ENCODE data around the gene HERC5.

The HERC5 gene

DNA sequence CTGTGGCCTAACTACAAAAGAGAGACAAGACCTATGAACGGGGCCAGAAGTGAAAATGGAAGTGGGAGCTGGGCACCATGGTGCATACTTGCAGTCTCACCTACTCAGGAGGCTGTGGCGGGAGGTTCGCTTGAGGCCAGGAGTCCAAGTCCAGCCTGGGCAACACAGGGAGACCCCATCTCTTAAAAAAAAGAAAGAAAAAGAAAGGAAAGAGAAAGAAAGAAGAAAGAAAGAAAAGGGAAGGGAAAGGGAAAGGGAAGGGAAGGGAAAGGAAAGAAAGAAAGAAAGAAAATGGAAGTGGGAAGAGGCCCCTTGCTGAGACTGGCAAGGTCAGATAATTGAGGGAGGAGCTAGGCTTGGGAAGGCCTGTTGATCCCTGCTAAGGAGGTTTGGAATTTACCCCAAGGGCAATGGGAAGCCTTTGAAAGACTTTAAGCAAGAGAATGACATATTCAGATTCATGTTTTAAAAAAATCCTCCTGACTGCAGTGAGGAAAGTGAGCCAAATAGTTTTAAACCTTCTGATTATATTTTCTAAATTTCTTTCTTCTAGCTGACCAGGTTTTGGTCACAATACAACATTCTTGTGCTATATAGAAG lies 17.7 kb upstream of the HERC5 start:
- TF ChIP-seq, protein P1, sequence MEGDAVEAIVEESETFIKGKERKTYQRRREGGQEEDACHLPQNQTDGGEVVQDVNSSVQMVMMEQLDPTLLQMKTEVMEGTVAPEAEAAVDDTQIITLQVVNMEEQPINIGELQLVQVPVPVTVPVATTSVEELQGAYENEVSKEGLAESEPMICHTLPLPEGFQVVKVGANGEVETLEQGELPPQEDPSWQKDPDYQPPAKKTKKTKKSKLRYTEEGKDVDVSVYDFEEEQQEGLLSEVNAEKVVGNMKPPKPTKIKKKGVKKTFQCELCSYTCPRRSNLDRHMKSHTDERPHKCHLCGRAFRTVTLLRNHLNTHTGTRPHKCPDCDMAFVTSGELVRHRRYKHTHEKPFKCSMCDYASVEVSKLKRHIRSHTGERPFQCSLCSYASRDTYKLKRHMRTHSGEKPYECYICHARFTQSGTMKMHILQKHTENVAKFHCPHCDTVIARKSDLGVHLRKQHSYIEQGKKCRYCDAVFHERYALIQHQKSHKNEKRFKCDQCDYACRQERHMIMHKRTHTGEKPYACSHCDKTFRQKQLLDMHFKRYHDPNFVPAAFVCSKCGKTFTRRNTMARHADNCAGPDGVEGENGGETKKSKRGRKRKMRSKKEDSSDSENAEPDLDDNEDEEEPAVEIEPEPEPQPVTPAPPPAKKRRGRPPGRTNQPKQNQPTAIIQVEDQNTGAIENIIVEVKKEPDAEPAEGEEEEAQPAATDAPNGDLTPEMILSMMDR (IDR thresholded peaks at IDR 0.05; ENCODE audit: insufficient read depth, low read depth, low read length, missing control alignments) = no peak
- H3K4me3 ChIP-seq (ENCODE audit: low read length) = no peak overlapping the region
- peak; percentile 92 for DNase-seq (ENCODE audit: low read depth)

DNA sequence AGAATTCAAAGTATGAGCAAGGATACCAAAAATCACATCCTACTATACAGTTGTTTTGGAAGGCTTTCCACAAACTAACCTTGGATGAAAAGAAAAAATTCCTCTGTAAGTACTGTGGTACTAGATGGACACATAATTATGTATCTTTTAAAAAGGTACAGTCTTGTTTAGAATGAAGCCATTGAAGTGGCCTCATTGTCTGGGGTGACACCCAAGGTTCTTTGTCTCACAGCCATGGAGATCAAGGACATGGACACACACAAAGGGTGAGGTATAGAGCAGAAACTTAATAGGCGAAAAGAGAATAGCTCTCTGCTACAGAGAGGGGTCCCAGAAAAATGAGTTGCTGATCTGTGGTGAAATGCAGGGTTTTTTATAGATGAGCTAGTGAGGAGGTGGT lies 16.8 kb upstream of the HERC5 start:
- no peak for DNase-seq (ENCODE audit: low read depth)
- H3K4me3 ChIP-seq (ENCODE audit: low read length) = no peak overlapping the region
- TF ChIP-seq, protein P1 (IDR thresholded peaks at IDR 0.05; ENCODE audit: insufficient read depth, low read depth, low read length, missing control alignments) = no peak

DNA sequence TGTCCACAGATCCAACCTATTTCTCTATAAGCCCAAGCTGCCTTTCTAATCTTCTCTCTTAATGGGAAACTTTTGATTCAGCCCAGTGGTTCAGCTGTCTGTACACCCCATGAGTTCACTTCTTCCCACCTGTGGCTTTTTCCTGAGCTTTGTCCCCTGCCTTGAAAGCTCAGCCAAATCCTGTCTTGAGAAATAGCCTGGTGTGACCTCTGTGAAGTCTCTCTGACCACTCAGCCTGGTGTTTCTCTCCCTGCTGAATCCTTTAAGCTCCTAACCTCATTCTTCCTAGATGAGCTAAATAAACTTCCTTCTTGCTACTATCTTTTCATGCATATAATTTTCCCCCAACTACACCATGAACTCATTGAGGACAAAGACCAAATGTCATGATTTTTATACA lies 15.2 kb upstream of the HERC5 start:
- DNase-seq (ENCODE audit: low read depth) = no peak
- no peak overlapping the region for H3K4me3 ChIP-seq (ENCODE audit: low read length)
- TF ChIP-seq, protein P1 (IDR thresholded peaks at IDR 0.05; ENCODE audit: insufficient read depth, low read depth, low read length, missing control alignments) = no peak

DNA sequence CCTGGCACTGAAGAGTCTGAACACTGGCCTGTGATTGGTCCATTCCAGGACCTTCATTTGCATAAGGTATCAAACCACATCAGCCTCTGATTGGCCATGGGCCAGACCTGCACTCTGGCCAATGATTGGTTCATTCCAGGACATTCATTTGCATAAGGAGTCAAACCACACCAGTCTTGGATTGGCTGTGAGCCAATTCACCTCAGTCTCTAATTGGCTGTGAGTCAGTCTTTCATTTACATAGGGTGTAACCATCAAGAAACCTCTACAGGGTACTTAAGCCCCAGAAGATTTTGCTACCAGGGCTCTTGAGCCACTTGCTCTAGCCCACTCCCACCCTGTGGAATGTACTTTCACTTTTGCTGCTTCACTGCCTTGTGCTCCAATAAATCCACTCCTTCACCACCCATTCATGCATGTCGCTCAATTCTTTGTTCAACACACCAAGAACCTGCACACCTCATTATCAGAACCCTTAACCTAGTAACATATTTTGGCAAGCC lies 14.2 kb upstream of the HERC5 start:
- DNase-seq (ENCODE audit: low read depth) = peak; percentile 8
- H3K4me3 ChIP-seq (ENCODE audit: low read length) = no peak overlapping the region
- TF ChIP-seq, protein P1 (IDR thresholded peaks at IDR 0.05; ENCODE audit: insufficient read depth, low read depth, low read length, missing control alignments) = no peak

DNA sequence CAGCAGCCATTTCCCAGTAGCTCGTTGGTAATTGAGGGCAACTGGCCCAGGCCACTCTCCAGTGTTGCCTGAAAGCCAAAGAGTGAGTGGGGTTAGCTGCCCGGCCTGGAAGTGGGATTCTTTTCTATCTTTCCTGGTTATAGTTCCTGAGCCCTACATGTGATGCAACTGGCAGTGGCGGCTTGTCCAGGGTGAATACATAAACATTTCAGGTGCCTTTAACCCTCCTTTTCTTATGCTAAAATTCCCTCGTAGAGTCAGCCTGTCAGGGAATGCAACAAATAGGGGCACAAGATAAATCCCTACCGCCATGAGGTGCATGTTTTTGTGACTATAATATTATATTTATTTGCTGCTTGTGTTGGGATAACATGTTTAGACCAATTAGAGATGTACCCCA lies 13.4 kb upstream of the HERC5 start:
- no peak overlapping the region for H3K4me3 ChIP-seq (ENCODE audit: low read length)
- no peak for DNase-seq (ENCODE audit: low read depth)
- TF ChIP-seq, protein P1 (IDR thresholded peaks at IDR 0.05; ENCODE audit: insufficient read depth, low read depth, low read length, missing control alignments) = no peak

DNA sequence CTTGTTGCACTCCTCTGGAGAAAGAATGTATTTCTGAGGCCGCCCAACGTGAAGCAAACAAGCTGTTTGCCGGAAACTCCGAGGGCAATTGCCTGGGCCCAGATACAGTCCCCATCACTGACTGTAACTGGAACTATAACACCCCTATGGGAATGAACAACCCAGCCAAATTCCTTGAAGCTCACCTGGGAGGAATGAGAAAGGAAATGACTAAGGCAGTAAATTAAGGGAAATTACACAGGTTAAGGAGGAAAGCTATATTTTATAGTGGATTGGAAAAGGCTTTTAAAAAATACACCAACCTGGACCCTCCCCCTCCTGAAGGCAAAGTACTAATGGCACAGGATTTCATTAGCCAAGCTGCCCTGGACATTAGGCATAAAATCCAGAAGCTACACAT lies 11.7 kb upstream of the HERC5 start:
- DNase-seq (ENCODE audit: low read depth) = peak; percentile 7
- H3K4me3 ChIP-seq (ENCODE audit: low read length) = no peak overlapping the region
- TF ChIP-seq, protein P1 (IDR thresholded peaks at IDR 0.05; ENCODE audit: insufficient read depth, low read depth, low read length, missing control alignments) = no peak

DNA sequence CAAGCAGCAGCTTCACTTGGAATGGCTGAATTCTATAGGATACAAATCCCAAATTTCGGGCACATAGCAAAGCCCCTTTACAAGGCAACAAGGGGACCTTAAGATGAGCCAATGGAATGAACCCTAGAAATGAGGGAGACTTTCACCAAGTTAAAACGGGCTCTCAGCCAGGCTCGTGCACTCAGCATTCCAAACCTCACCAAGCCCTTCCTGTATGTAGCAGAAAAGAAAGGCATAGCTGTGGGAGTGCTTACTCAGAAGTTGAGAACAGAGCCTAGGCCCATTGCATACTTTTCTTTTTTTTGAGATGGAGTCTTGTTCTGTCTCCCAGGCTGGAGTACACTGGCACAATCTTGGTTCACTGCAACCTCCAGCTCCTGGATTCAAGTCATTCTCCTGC lies 10.8 kb upstream of the HERC5 start:
- DNase-seq (ENCODE audit: low read depth) = peak; percentile 54
- H3K4me3 ChIP-seq (ENCODE audit: low read length) = no peak overlapping the region
- TF ChIP-seq, protein P1 (IDR thresholded peaks at IDR 0.05; ENCODE audit: insufficient read depth, low read depth, low read length, missing control alignments) = no peak

All from epithelial cell of esophagus (primary cell).